ENCODE measurements around the gene OR11G2.

- TF ChIP-seq CTCF (IDR thresholded peaks at IDR 0.05) (no peak), ZFX (IDR thresholded peaks at IDR 0.05; ENCODE audit: borderline replicate concordance) (no peak)
Measured at GRCh38 chr14:20215196-20215595, 24.5 kb downstream of the OR11G2 start.

Data from 22Rv1 (cell line).